Measurements from ENCODE around the gene PLA2G6. TPM values are rescaled to one million over a fixed set of nuclear protein-coding genes. Genes with fewer than 3 reads are reported as not detected.

The PLA2G6 gene
- total RNA-seq, 1 donor from 2014 or later, result 41.6 TPM

DNA sequence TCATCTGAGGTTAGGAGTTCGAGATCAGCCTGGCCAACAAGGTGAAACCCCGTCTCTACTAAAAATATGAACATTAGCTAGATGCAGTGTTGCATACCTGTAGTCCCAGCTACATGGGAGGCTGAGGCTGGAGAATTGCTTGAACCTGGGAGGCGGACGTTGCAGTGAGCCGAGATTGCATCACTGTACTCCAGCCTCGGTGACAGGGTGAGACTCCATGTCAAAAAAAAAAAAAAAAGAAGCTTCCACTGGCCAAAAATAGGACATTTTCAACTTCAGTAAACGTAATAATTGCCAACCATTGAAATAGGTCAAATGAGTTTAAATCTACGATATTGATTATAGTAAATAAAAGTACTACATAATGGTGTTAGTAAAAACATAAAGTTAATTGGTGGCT lies 78.0 kb downstream of the PLA2G6 start:
- peaks cover 3% of the 10 kb centered on the region for H3K27me3 Mint-ChIP-seq (ENCODE audit: unreplicated experiment)
- H3K9me3 Mint-ChIP-seq (ENCODE audit: unreplicated experiment), result no peaks in the 10 kb centered on the region
- DNase-seq (ENCODE audit: extremely low spot score, unreplicated experiment), result no peak
- no peak overlapping the region for H3K4me3 Mint-ChIP-seq (ENCODE audit: unreplicated experiment)
- H3K27ac Mint-ChIP-seq (ENCODE audit: unreplicated experiment), result no peak overlapping the region
- H3K36me3 Mint-ChIP-seq (ENCODE audit: unreplicated experiment), result no peaks in the 10 kb centered on the region
- peaks cover 6% of the 10 kb centered on the region for H3K4me1 Mint-ChIP-seq (ENCODE audit: unreplicated experiment)
- TF ChIP-seq, protein P1, sequence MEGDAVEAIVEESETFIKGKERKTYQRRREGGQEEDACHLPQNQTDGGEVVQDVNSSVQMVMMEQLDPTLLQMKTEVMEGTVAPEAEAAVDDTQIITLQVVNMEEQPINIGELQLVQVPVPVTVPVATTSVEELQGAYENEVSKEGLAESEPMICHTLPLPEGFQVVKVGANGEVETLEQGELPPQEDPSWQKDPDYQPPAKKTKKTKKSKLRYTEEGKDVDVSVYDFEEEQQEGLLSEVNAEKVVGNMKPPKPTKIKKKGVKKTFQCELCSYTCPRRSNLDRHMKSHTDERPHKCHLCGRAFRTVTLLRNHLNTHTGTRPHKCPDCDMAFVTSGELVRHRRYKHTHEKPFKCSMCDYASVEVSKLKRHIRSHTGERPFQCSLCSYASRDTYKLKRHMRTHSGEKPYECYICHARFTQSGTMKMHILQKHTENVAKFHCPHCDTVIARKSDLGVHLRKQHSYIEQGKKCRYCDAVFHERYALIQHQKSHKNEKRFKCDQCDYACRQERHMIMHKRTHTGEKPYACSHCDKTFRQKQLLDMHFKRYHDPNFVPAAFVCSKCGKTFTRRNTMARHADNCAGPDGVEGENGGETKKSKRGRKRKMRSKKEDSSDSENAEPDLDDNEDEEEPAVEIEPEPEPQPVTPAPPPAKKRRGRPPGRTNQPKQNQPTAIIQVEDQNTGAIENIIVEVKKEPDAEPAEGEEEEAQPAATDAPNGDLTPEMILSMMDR (IDR thresholded peaks at IDR 0.05), result no peak

DNA sequence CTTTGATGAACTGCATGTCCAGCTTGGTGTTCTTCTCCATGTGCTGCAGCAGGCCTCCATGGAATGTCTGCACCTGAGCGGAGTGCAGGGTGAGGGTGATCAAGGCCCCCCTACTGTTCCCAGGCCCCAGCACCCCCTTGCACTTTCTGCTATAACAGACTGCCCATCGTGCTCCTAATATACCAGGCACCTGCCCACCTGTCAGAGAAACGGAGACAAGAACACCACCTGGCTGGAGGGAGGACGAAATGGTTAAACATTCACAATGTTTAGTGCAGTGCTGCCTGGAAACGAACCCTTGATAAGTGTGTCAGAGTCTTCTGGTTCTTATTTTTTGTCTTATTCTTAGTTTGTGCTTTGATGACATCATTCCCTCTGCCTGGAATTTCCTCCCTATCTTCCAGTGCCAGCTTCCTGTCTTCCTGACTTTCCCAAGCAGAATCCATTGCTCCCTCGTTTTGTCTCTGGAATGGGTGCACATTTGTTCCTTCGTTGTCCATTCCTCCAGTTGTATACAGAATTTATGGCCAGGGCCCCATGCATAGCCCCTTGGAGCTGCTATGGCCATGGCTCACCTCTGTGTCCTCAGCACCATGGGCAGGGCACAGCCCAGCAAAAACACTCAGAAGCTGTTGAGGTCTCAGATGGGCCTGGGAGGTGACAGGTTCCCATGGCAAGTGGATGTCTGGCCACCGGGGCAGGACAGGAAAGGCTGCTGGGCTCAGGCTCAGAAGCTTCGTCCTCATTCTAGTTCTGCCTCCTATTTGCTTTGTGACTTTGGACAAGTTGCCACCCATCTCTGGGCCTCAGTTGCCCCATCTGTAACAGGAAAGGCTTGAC lies 83.0 kb downstream of the PLA2G6 start:
- Mint-ChIP-seq H3K4me1 (ENCODE audit: unreplicated experiment) (peaks cover 7% of the 10 kb centered on the region), H3K36me3 (ENCODE audit: unreplicated experiment) (no peaks in the 10 kb centered on the region), H3K27ac (ENCODE audit: unreplicated experiment) (no peak overlapping the region), H3K9me3 (ENCODE audit: unreplicated experiment) (no peaks in the 10 kb centered on the region), H3K4me3 (ENCODE audit: unreplicated experiment) (no peak overlapping the region), H3K27me3 (ENCODE audit: unreplicated experiment) (no peaks in the 10 kb centered on the region)
- TF ChIP-seq, protein P1 (IDR thresholded peaks at IDR 0.05), result no peak
- no peak for DNase-seq (ENCODE audit: extremely low spot score, unreplicated experiment)

- TF ChIP-seq, protein P1 (IDR thresholded peaks at IDR 0.05), result peak; percentile 43
- peaks cover 7% of the 10 kb centered on the region for H3K4me1 Mint-ChIP-seq (ENCODE audit: unreplicated experiment)
- no peak overlapping the region for H3K4me3 Mint-ChIP-seq (ENCODE audit: unreplicated experiment)
- peaks cover 4% of the 10 kb centered on the region for H3K27me3 Mint-ChIP-seq (ENCODE audit: unreplicated experiment)
- DNase-seq (ENCODE audit: extremely low spot score, unreplicated experiment), result no peak
- H3K9me3 Mint-ChIP-seq (ENCODE audit: unreplicated experiment), result no peaks in the 10 kb centered on the region
- no peak overlapping the region for H3K27ac Mint-ChIP-seq (ENCODE audit: unreplicated experiment)
- H3K36me3 Mint-ChIP-seq (ENCODE audit: unreplicated experiment), result no peaks in the 10 kb centered on the region
Observed at GRCh38 chr22:38097557-38098409, 83.8 kb downstream of the PLA2G6 start.

DNA sequence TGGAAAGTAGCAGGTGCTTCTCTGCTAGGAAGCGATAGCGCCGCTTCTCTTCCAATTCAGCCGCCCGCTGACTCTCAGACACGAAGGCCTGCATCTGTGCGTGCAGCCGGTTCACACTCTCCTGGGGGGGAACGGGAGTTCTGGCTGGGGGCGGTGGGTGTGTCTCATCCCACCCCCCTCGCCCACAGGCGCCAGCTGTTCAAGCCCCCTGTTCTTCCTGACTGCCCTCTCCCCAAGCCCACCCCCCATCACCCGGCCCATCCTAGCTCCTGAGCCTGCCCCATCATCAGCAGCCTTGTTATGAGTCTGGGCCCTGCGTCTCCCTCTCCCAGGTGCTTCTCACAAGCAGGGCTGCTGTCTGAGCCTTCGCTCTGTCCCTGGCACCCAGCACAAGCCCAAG lies 84.6 kb downstream of the PLA2G6 start:
- H3K36me3 Mint-ChIP-seq (ENCODE audit: unreplicated experiment), result no peaks in the 10 kb centered on the region
- no peak overlapping the region for H3K4me3 Mint-ChIP-seq (ENCODE audit: unreplicated experiment)
- no peaks in the 10 kb centered on the region for H3K9me3 Mint-ChIP-seq (ENCODE audit: unreplicated experiment)
- peaks cover 7% of the 10 kb centered on the region for H3K4me1 Mint-ChIP-seq (ENCODE audit: unreplicated experiment)
- TF ChIP-seq, protein P1 (IDR thresholded peaks at IDR 0.05), result no peak
- no peak for DNase-seq (ENCODE audit: extremely low spot score, unreplicated experiment)
- H3K27me3 Mint-ChIP-seq (ENCODE audit: unreplicated experiment), result peaks cover 7% of the 10 kb centered on the region
- no peak overlapping the region for H3K27ac Mint-ChIP-seq (ENCODE audit: unreplicated experiment)

- TF ChIP-seq, protein P1 (IDR thresholded peaks at IDR 0.05), result no peak
- Mint-ChIP-seq H3K36me3 (ENCODE audit: unreplicated experiment) (no peaks in the 10 kb centered on the region), H3K4me1 (ENCODE audit: unreplicated experiment) (no peaks in the 10 kb centered on the region), H3K27ac (ENCODE audit: unreplicated experiment) (no peak overlapping the region), H3K9me3 (ENCODE audit: unreplicated experiment) (no peaks in the 10 kb centered on the region), H3K4me3 (ENCODE audit: unreplicated experiment) (no peak overlapping the region), H3K27me3 (ENCODE audit: unreplicated experiment) (peaks cover 10% of the 10 kb centered on the region)
- no peak for DNase-seq (ENCODE audit: extremely low spot score, unreplicated experiment)
Observed at GRCh38 chr22:38089474-38089851, 92.2 kb downstream of the PLA2G6 start.

Data from osteocyte (in vitro differentiated cells).